ENCODE data around the gene ATG16L1.
"Not testable (repeated sequence)": the region's sequence is repeated elsewhere in the genome, so short reads cannot be mapped to it uniquely, and the experiment has no call there.

ATG16L1 gene

DNA sequence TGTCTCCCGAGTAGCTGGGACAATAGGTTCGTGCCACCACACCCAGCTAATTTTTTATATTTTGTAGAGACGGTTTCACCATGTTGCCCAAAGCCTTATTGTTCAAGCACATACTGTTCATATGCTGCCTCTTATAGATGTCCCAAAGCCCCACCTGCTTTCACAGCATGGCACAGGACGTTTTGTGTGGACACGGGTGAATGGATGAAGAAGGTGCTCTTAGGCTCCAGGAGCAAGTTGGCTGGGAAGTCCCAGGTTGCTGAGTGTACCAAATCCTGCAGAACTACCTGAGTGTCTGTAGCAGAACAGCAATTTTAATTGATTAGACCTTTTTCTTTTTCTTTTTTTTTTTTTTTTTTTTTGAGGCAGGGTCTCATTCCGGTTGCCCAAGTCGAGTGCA lies 45.6 kb downstream of the ATG16L1 start:
- no peak for DNase-seq

DNA sequence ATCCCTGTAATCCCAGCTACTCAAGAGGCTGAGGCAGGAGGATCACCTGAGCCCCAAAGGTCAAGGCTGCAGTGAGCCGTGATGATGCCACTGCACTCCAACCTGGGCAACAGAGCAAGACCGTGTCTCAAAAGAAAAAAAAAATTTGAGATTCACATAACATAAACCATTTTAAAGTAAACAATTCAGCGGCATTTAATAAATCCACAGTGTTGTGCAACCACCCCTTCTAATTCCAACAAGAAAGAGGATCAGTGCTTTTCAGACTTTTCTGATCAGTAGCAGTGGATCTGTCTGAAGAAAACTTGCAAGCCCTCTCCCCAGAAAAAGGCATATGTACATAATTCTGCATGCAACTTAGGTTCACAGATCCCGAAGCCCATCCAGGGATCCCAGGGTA lies 48.9 kb downstream of the ATG16L1 start:
- DNase-seq = no peak

DNA sequence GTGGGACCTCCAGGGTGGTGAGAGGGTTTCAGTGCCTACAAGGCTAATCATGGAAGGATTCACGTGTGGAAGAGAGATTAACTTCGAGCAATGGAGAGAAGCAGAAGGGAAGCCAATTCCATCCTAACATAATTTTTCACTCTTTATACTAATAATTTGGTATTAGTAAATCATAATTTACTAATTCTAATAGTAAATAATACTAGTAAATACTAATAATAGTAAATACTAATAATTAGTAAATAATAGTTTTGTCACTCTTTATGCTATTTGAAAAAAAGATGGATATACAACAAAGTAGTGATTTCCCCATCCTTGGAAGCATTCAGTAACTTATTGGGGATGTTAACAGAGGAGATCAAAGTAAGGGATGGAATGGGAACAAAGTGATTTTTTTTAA lies 49.8 kb downstream of the ATG16L1 start:
- DNase-seq = no peak

DNA sequence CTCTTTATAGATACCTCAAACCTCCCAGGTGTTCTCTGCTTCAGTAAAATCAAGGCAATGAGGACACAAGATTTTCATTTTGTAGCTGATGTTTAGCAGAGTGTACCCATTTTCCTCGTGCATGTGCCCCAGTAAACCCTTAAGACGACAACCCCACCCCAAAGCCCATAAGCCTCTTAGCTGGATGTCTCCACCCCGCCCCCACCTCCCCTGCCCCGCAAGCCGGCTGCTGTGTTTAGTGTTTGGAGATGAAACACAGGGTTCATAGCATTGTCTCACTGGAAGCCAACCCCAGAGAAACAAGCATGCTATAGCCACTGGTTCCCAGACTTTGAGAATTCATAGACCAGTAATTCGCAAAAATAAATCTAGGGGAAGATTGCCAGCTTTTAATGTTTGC lies 50.3 kb downstream of the ATG16L1 start:
- no peak for DNase-seq

DNA sequence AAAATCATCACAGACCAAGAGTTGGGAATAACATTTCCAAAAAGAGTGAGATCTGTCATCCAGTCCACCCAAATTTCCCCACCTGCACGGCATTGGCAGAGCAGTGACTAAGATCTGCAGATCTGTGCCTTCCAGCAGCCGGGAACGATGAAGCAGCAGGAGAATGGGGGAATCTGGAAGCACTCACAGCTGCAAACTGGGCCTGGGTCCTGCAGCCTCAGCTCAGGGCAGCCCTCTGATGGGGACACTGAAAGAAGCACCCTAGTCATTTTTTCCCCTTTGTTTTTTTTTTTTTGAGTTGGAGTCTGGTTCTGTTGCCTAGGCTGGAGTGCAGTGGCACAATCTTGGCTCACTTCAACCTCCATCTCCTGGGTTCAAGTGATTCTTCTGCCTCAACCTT lies 51.8 kb downstream of the ATG16L1 start:
- DNase-seq = no peak

DNA sequence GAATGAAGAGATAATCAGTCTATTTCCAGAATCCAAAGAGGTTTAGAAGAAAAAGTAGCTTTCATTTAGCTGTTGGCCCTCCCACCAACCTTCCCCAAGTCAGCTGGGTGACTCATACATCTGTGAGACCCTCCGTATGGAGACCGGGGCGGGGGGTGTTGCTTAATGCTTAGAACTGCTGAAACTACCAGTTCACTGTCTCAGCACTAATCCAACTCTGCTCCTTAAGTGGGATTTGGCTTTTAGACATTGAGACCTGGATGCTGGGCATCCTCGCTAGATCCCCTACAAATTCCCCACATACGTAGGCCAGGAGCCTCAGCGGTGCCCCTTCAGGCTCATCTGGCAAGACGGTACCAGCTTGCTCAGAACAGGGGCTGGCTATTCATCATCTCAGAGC lies 56.1 kb downstream of the ATG16L1 start, which contains the start of gene SAG:
Gene SAG, plus strand, starts transcription at position 252 of the 400 bp plus-strand sequence. CDS start 1,374 bp downstream, outside the sequence.
- no peak for DNase-seq

DNA sequence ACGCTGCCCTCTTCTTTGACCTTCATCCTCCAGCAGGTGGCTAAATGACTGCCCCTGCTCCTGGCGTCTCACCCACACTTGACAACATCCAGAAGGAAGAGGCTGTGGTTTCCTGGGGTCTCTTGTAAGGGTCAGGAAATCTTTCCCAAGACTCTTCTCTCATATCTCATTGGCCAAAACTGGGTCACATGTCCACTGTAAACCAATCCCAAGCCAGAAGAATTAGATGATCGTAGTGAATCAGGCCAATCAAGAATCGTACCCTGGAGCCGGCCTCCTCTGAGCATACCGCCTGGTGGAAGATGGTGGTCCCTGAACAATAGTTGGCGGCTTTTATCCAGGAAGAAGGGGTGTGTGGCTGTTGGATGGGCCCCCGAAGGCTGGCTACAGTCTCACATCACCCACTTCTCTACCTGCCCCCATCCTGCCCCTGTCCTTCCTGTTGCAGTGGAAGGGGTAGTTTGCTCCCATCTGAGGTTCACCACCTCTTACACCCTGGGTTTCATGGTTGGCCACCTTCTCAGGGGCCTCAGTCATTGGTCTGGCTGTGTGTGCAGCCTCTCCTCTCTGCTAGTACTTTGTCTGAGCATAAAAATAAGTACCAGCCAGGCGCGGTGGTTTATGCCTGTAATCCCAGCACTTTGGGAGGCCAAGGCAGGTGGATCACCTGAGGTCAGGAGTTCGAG lies 59.9 kb downstream of the ATG16L1 start:
- no peak for DNase-seq

DNA sequence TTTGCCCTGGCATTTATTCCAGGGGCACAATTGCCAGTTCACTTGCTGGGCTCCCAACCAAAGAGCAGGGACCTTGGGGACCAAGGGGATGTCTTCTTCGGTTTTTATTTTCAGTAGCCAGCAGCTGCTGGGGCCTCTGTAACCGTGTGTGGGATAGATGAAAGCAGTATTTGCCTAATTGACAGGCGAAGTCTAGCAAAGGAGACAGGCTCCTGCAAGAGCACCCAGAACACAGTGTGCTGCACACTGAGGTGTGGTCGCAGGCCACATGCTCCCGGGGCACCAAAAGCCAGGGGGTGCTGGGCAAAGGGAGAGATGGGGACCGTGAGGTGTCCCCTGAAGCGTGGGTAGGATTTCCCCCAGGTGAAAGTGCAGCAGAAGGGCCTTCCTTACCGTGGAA lies 61.4 kb downstream of the ATG16L1 start:
- DNase-seq = no peak

DNA sequence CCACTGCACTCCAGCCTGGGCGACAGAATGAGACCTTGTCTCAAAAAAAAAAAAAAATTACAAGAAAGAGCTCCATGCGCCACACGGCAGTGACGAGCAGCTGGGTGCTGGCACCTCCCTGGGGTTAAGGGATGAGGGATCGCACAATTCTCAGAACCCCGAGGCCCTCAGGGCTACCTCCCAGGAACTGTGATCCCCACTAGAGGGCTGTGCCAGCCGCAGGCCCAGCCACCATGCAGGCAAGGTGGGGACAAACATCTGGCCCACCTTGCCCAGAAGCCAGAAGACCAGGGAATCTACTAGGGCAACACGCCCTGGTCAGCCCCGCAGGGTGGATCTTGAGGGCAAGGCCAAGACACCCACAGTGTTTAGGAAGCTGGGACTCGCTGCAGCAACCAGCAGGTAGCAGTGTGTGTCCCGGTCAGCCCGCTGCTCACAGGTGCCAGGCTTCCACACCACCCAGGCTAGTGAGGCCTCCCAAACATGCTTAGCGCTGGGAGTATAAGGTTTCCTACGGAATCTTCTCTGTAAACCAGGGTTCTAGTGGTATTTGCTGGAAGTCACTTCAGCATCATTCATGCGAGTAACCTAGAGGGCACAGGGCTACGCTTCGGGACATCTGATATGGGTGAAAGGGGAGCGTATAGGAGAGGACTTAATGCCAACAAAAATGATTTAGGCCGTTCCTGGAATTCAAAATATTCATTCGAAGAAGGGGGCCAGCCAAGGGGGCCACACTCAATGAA lies 62.9 kb downstream of the ATG16L1 start:
- no peak for DNase-seq

DNA sequence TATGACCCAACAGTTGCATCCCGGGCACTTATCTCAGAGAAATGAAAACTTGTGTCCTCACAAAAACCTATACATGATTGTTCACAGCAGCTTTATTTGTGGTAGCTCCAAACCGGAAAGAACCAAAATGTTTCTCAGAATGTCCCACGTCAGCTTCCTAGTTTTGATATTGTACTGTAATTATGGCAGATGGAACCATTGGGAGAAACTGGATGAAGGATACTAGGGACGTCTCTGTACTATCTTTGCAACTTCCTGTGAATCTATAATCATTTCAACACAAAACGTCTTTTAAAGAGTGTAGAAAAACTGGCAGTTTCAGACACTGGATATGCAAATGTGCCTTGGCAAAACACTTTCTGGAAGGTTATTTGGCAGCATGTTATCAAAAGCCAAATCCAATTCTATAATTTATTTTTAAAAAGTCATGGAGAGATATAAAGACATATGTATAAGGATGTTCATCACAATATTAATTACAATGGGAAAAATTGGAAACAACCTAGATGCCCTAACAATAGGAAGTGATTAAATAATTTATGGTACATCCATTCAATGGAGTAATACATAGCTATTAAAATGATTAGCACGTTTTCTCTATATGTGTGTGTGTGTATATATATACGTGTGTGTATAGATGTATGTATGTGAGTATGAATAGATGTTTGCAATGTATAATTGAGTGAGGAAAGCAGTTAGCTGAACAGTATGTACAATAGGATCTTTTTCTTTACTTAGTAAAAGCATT lies 65.9 kb downstream of the ATG16L1 start:
- no peak for DNase-seq

DNA sequence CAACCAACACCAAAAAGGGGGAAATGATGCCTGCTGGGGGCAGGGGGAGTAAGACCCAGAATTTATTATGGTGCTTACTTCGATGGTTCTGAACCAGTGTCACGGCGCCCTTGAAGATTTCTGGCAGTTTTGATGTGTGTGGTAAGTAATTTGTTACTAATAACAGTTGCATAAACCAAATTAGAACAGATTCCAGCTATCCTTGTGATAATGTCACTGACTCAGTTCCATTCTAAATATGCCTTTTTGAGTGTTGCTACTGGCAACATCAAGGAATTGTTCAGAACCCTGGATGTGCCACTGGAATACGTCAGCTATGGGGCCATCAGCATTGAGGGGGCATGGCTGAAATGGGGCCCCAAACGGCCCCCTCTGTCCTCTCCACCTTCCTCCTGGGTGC lies 67.8 kb downstream of the ATG16L1 start:
- DNase-seq = no peak

DNA sequence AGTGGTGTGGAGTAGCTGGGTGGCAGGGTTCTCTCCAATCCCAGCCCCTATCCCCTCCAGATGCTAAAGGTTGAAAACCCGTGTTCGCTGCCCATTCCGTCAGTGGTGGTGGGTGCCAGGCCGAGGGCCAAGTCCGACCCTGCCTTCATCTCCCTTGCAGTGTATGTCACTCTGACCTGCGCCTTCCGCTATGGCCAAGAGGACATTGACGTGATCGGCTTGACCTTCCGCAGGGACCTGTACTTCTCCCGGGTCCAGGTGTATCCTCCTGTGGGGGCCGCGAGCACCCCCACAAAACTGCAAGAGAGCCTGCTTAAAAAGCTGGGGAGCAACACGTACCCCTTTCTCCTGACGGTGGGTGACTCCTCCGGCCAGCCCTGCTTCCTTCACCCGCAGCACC lies 69.0 kb downstream of the ATG16L1 start:
- no peak for DNase-seq

DNA sequence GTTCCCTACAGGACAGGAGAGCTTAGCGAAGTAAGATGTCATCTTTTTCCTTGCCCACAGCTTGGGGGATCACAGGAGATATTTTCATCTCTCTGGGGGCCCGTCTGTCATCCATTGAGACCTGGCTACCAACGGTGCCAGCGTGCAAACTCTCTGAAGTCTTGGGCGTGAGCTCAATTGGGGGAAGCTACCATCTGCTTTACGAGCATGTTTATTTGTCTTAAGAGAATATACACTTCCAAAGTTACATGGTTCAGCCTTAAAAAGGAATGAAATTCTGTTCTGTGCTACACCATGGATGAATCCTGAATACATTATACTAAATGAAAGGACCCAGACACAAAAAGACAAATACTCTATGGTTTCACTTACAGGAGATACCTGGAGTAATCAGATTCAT lies 69.7 kb downstream of the ATG16L1 start:
- DNase-seq = no peak

DNA sequence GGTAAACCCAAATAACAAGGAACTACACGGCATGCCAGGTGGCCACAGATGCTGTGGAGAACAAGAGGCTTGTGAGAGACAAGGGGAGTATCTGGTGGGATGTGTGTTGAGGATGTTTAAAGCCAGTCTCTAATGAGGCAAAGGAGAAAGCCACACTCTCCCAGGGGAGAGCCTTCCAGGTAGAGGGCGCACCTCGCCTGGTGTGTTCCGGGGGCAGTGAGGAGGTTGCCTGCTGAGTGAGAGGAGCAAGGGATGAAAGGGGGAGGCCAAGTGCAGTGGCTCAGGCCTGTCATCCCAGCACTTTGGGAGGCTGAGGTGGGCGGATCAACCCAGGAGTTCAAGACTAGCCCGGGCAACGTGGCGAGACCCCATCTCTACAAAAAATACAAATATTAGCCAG lies 72.4 kb downstream of the ATG16L1 start:
- DNase-seq = no peak

DNA sequence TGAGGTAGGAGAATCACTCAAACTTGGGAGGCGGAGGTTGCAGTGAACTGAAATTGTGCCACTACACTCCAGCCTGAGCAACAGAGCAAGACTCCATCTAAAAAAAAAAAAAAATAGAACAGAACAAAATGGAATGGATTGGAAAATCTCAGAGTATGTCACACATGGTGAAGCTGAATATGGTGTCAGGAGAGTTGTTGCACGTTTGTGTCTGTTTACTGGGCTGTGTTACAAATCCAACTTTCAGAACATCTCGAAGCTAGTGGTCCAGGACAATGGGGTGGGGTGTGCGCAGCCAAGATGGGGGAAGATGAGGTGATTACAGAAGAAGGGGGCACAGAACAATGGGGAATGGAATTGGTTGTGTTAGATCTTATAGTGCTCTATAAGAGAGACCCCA lies 73.8 kb downstream of the ATG16L1 start:
- DNase-seq = no peak

DNA sequence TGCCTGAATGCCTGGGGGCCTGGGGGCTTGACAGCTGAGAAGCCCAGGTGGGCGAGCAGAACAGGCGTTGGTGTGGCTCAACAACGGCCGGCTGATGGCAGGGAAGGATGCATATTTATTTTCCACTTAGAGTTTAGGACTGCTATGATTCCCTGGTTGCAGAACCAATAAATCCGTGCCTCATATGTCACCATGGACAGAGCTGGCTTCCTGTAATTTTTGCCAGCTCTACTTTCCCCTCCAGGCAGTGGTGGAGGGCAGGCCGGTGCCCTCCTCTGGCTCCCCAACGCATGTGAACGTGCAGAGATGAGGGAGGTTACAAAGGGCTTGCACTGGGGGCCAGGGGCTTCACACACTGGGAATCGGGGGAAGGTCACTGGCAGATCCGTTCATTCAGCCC lies 74.3 kb downstream of the ATG16L1 start:
- no peak for DNase-seq

DNA sequence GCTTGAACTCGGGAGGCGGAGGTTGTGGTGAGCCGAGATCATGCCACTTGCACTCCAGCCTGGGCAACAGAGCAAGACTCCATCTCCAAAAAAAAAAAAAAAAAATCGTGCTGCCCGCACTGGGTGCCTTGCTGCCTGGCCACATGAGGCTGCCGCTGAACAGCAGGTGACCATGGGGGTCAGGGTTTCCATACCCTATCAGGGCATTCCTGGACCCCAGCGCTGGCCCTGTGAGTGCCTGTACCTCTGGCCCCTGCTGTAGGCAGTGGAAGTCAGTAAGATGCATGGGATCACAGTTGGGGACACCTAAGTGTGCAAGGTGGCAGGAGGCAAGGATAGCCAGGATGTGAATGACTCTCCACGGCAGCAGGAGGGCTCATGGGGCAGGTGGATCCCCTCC lies 75.0 kb downstream of the ATG16L1 start:
- DNase-seq = no peak

DNA sequence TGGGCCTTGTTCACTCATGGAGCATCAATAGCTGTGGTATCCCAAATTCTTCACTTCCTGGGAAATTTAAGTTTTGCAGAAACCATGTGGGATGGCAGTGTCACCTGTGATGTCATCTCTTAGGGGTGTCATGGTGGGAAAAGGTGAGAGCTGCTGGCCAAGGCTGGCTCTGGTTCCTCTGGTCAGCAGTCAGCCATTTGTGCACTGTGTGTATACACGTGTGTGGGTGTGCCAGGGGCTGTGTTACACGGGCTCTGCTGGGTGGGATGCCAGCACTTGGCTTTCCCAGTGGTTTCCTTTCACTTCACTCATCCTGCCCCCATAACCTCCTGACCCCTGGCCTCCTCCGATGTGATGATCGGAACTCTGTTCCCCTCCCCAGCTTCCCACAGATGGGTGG lies 77.4 kb downstream of the ATG16L1 start:
- no peak for DNase-seq

DNA sequence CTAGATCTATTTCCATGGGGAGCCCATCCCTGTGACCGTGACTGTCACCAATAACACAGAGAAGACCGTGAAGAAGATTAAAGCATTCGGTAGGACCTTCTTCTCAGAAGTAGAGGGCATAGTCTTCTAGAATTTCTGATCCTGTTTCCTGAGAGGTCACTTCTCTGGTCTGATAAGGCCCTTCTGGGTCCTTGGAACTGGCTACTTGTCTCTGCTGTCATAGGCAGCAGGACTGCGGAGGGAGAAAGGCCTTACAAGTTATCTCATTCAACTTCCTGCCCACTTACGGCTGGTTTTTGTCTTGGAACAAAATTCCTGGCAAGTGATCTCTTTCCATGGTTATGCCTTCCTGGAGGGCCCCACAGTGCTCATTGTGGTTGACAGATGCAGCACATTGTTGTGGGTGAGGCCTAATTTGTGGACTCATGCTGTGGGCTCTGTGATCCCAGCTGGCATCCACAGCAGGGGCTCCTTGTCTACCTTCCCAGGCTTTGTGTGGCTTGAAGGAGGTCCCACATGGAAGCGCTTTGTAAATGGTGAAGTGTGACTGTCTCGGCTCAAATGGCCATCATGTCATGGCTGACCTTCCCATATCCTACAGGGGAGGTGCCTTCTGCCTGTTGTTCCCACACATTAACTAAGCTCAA lies 78.1 kb downstream of the ATG16L1 start:
- DNase-seq = peak; percentile 35

DNA sequence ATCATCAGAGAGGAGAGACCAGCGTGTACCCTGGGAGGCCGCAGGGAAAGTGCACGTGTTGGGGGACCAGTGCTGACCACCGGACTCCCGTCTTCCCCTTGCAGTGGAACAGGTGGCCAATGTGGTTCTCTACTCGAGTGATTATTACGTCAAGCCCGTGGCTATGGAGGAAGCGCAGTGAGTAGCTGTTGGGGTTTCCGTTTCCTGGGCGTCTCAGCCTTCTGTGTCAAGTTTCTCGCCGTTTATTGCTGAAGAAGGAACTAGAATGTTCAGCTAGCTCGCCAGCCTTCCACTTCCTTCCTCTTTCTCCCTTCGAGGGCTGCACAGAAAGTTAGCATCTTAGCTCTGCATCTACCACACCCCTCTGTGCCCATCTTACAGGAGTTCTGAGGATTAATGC lies 80.1 kb downstream of the ATG16L1 start:
- no peak for DNase-seq

DNA sequence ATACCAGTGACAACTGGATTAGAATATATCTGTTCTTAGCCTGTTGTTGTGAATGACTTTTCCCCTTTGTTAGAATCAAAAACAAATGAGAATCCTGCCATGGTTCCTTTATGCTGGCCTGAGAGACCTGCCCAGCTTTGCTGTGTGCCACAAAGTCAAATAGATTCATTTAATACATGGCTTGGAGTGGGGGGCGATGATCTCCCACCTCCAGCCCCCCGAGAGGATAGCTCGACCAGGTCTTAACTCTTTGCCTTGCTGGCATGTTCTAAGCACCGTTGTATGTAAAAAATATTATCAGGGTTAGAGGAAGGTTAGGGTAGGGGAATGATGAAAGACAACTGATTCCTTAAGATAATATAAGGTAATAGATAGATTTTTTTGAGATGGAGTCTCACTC lies 80.7 kb downstream of the ATG16L1 start:
- no peak for DNase-seq

DNA sequence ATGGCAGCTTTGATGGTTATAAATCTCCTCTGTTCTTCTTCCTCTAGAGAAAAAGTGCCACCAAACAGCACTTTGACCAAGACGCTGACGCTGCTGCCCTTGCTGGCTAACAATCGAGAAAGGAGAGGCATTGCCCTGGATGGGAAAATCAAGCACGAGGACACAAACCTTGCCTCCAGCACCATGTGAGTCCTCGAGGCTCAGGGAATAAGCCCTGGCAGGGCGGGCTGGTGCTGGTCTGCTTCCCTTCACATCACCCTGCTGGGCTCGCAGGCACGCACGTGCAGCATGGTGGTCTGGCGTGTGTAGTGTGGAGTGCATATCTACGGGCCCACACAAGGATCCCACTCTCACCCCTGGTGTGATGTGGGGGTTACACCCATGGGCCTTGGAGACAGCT lies 83.4 kb downstream of the ATG16L1 start:
- DNase-seq = no peak

DNA sequence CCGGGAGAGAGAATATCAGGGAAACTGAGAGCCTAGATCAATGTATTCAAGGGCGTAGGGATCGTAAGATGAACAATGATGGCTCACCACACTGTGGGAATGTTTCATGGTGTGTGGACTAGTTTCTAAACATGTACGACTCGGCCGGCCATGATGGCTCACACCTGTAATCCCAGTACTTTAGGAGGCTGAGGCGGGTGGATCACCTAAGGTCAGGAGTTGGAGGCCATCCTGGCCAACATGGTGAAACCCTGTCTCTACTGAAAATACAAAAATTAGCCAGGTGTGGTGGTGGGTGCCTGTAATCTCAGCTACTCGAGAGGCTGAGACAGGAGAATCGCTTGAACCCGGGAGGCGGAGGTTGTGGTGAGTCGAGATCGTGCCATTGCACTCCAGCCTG lies 84.6 kb downstream of the ATG16L1 start:
- not testable (repeated sequence) for DNase-seq

DNA sequence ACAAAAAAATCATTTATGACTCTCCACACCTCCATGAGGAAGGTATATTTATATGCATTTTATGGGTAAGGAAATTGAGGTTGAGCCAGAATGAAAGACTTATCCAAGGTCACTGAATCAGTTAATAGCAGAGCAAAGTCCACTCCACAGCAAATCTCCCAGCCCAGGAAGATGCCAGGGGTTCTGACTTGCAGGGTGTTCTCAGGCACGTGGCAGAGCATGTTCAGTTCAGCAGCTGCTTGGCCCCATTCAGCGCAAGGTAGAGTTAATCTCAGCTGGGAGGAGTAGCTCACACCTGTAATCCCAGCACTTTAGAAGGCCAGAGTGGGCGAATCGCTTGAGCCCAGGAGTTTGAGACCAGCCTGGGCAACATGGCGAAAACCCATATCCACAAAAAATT lies 85.1 kb downstream of the ATG16L1 start:
- DNase-seq = no peak
